GM12873 (cell line): Measurements from ENCODE around the gene CFAP47.

Experiments
- CTCF ChIP-seq: IDR thresholded peaks from 2 replicates; pipeline ENCODE4 v1.5.1; 2012; ENCODE audit warnings: low read depth, mild to moderate bottlenecking, moderate library complexity, low read length, control low read depth; ENCODE audit not compliant: insufficient read depth; ENCODE audit errors: missing control alignments

The CFAP47 gene

DNA sequence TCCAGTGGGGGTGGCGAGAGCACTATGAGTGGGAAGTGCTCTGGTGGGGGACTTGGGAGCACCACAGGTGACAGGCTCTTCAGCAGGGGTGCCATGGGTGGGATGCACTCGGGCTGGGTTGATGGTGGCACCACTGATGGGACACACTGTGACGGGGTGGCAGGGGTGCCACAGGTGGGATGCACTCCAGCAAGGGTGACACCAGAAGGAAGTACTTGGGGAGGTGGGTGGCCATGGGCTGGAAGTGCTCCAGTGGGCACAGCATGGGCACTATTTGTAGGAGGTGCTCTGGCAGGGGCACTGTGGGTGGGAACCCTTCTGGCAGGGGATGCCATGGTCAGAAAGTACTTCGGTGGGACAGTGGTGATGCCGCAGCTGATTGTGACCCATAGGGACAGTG is 346.6 kb downstream of the CFAP47 start:
- no peak for TF ChIP-seq CTCF

DNA sequence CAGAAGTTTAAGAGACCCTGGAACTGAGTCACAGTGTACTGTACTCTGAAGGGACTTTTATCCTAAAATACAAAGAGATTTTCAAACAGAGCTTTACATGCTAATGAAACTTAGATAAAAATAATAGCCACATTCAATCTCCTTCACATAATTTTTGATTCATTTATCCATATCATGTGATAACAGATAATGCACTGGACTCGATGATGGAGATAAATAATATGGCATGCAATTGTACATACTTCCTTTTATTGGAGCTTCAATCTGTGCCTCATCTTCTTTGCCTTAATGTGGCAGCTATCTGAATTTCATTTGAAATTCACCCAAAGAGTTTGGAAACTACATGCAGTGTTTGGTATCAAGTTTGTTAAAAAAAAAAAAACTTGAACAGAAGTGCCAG is 390.6 kb downstream of the CFAP47 start:
- no peak for TF ChIP-seq CTCF

- no peak for TF ChIP-seq CTCF
Observed at GRCh38 chrX:36314303-36314702, 394.8 kb downstream of the CFAP47 start.

DNA sequence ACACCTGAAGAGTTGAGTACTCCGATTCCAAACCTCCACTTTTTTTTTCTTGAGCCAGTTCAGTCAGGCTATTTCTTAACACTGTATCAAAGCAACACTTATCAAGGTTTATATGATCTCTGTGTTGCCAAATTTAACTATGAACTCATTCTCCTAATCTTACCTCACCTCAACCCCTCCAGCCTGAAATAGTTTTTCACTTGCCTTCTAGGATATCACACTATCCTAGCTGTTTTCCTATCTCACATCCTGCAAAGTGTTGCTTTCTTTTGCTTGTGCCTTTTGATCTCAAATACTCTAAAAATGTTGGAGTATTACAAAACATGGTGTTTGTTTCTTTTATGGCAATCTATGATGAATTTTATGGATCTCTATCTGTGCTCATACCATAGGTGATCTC is 415.0 kb downstream of the CFAP47 start:
- TF ChIP-seq CTCF = no peak

- no peak for TF ChIP-seq CTCF
Observed at GRCh38 chrX:36336751-36337150, 417.2 kb downstream of the CFAP47 start.

GRCh38 chrX:36344301-36344700 is 424.8 kb downstream of the CFAP47 start:
- no peak for TF ChIP-seq CTCF

GRCh38 chrX:36348509-36348908 is 429.0 kb downstream of the CFAP47 start:
- no peak for TF ChIP-seq CTCF
